HG03342 (cell line): ENCODE measurements around the gene NDUFB10.
"Not testable (repeated sequence)": the region's sequence is repeated elsewhere in the genome, so short reads cannot be mapped to it uniquely, and the experiment has no call there.

Source experiments
- ATAC-seq: cut with Tn5 transposase; IDR thresholded peaks from one replicate; pipeline ENCODE4 v1.9.1; 2021; ENCODE audit warnings: mild to moderate bottlenecking, moderate library complexity; ENCODE audit not compliant: unreplicated experiment

The NDUFB10 gene

GRCh38 chr16:1944612-1945199 is 14.6 kb upstream of the NDUFB10 start:
- ATAC-seq = no peak

- no peak for ATAC-seq
Measured at GRCh38 chr16:1945559-1946391, 13.6 kb upstream of the NDUFB10 start.

- no peak for ATAC-seq
Measured at GRCh38 chr16:1946495-1947368, 12.6 kb upstream of the NDUFB10 start.

- no peak for ATAC-seq
Measured at GRCh38 chr16:1947369-1947670, 12.0 kb upstream of the NDUFB10 start.

- no peak for ATAC-seq
Measured at GRCh38 chr16:1949507-1949906, 9.8 kb upstream of the NDUFB10 start.

GRCh38 chr16:1950047-1950446 is 9.3 kb upstream of the NDUFB10 start:
- no peak for ATAC-seq

- no peak for ATAC-seq
Measured at GRCh38 chr16:1950559-1950958, 8.8 kb upstream of the NDUFB10 start.

- ATAC-seq = no peak
Measured at GRCh38 chr16:1953734-1954133, 5.6 kb upstream of the NDUFB10 start.

GRCh38 chr16:1957434-1958142 is 1.8 kb upstream of the NDUFB10 start:
- ATAC-seq = not testable (repeated sequence)

GRCh38 chr16:1958143-1958491 is 1.2 kb upstream of the NDUFB10 start:
- ATAC-seq = not testable (repeated sequence)

- no peak for ATAC-seq
Measured at GRCh38 chr16:1958715-1959268, 546 bp upstream of the NDUFB10 start.

- no peak for ATAC-seq
Measured at GRCh38 chr16:1960665-1961630, 1.6 kb downstream of the NDUFB10 start.

GRCh38 chr16:1961651-1962067 is 2.3 kb downstream of the NDUFB10 start:
- ATAC-seq = no peak

GRCh38 chr16:1962161-1963153 is 3.1 kb downstream of the NDUFB10 start:
- ATAC-seq = not testable (repeated sequence)

GRCh38 chr16:1963806-1964505 is 4.6 kb downstream of the NDUFB10 start:
- ATAC-seq = no peak

GRCh38 chr16:1964506-1965395 is 5.4 kb downstream of the NDUFB10 start, which contains the start of gene RPS2:
TSS of gene RPS2 (minus strand) at chr16:1964826. CDS start at chr16:1964625, 201 bp downstream.
- peak; percentile 84 for ATAC-seq
